RWPE1 (cell line): ENCODE data around the gene SIPA1.

ENCODE experiments used
- CTCF ChIA-PET: fragments of 350-600 bp; sonication (Branson Sonifier 250); formaldehyde crosslinking; extraction: SDS; loops from one replicate; lab custom pipeline; 2021; lab: Yijun Ruan, JAX
- POLR2A ChIA-PET: fragments of 400-600 bp; formaldehyde crosslinking; extraction: SDS; loops from one replicate; lab custom pipeline; 2020; ENCODE audit warnings: antibody characterized with exemption; ENCODE audit not compliant: low non-redundant PET; lab: Yijun Ruan, JAX
- DNase-seq: peaks from one replicate; pipeline ENCODE4 v3.0.0; 2012; ENCODE audit warnings: low spot score
- H3K27ac ChIP-seq: fragments of 450-650 bp; 2 replicates; pipeline ENCODE4 v1.5.1; 2017
- CTCF ChIP-seq: fragments of 450-650 bp; conservative IDR thresholded peaks from 2 replicates; pipeline ENCODE4 v1.5.1; 2017; ENCODE audit warnings: low read depth, mild to moderate bottlenecking

SIPA1 gene

GRCh38 chr11:65627202-65627601, 10.7 kb upstream of the SIPA1 start:
- DNase-seq: no peak
- peak overlapping the region; percentile 16 for H3K27ac ChIP-seq
- ChIA-PET CTCF (no interaction called here), POLR2A (no interaction called here)
- TF ChIP-seq CTCF: no peak

GRCh38 chr11:65629579-65629978, 8.3 kb upstream of the SIPA1 start:
- H3K27ac ChIP-seq: no peak overlapping the region
- ChIA-PET CTCF (interaction anchor here (1.7 kb wide), 1 partner anchor 9 kb away, joined by 9 read pairs; the partner anchor contains the start of gene SIPA1), POLR2A (no interaction called here)
- no peak for DNase-seq
- no peak for TF ChIP-seq CTCF

- ChIA-PET POLR2A (no interaction called here), CTCF (no interaction called here)
- H3K27ac ChIP-seq: no peak overlapping the region
- no peak for DNase-seq
- TF ChIP-seq CTCF: no peak
Observed at GRCh38 chr11:65630215-65630614, 7.7 kb upstream of the SIPA1 start.

GRCh38 chr11:65633390-65634108, 4.4 kb upstream of the SIPA1 start:
- no peak for DNase-seq
- ChIA-PET POLR2A (no interaction called here), CTCF (interaction anchor here (0.7 kb wide), 1 partner anchor 162 kb away, joined by 4 read pairs; no protein-coding TSS in a partner anchor)
- H3K27ac ChIP-seq: peak overlapping the region; percentile 33
- no peak for TF ChIP-seq CTCF

- ChIA-PET POLR2A (no interaction called here), CTCF (no interaction called here)
- peak overlapping the region; percentile 33 for H3K27ac ChIP-seq
- no peak for DNase-seq
- no peak for TF ChIP-seq CTCF
Observed at GRCh38 chr11:65634109-65634436, 3.8 kb upstream of the SIPA1 start.

GRCh38 chr11:65634440-65634839, 3.5 kb upstream of the SIPA1 start:
- no peak for TF ChIP-seq CTCF
- no peak overlapping the region for H3K27ac ChIP-seq
- no peak for DNase-seq
- CTCF ChIA-PET: no interaction called here
- POLR2A ChIA-PET: no interaction called here
